Body of pancreas (tissue), 4 donors: ENCODE measurements around the gene WRAP73. TPM values are rescaled to one million over a fixed set of nuclear protein-coding genes. Genes with fewer than 3 reads are reported as not detected.

ENCODE experiments used
- ATAC-seq: fragments of 150-250 bp; one replicate; pipeline ENCODE4 v1.9.1; 2016
- DNase-seq, 4 donors: peaks; one replicate each; pipeline ENCODE4 v3.0.0-alpha.2; 2019
- H3K27ac ChIP-seq, 4 donors: fragments of 200-600 bp; sonication (generic); 1 replicate in 3 of 4; 2 replicates in 1 of 4; pipeline versions ENCODE4 v1.5.1 to v1.6.1; 2016 to 2019; ENCODE audit warnings: mild to moderate bottlenecking in 1 of 4, mixed read lengths in 1 of 4, moderate library complexity in 1 of 4
- H3K27me3 ChIP-seq, 2 donors: fragments of 200-600 bp; sonication (generic); one replicate each; pipeline ENCODE4 v1.6.0; 2016; ENCODE audit warnings: mild to moderate bottlenecking in 1 of 2
- H3K36me3 ChIP-seq, 2 donors: fragments of 200-600 bp; sonication (generic); replicated peaks in 1 of 2; 2 replicates each; pipeline ENCODE4 v1.5.1; 2016; ENCODE audit warnings: low read depth in 2 of 2; ENCODE audit not compliant: insufficient read depth in 1 of 2
- H3K4me1 ChIP-seq: fragments of 200-600 bp; sonication (generic); one replicate; pipeline ENCODE4 v1.6.0; 2016
- H3K4me3 ChIP-seq, 2 donors: fragments of 200-600 bp; sonication (generic); 1 replicate in 1 of 2; 2 replicates in 1 of 2; pipeline ENCODE4 v1.5.1; 2016 to 2019
- H3K9me3 ChIP-seq, 3 donors: fragments of 200-600 bp; sonication (generic); 1 replicate in 2 of 3; 2 replicates in 1 of 3; pipeline ENCODE4 v1.5.1; 2016
- CTCF ChIP-seq, 7 experiments: fragments of 450-650 bp in 4 of 7; fragments of 200-600 bp in 3 of 7; sonication (generic) in 3 of 7; IDR thresholded peaks; one replicate each; pipeline ENCODE4 v1.5.1; 2016 to 2019; ENCODE audit warnings: antibody characterized with exemption in 7 of 7
- POLR2A ChIP-seq, 3 donors: fragments of 450-650 bp; IDR thresholded peaks; one replicate each; pipeline ENCODE4 v1.6.1; 2016; ENCODE audit warnings: antibody characterized with exemption in 3 of 3, mild to moderate bottlenecking in 2 of 3
- WGBS, 2 donors: methylation state at CpG; one replicate each; pipeline ENCODE4 v1.1.5; 2017; 5-methylcytosine and 5-hydroxymethylcytosine counted together
- intact Hi-C: fragments of 100-400 bp; cut with DNase I; formaldehyde crosslinking; loops from one replicate; pipeline ENCODE4 v1.15.1; 2023
- total RNA-seq, 2 donors: library from RNA; depleted of rRNA; stranded (reverse); fragments of >200 nt; gene quantifications; one replicate each; pipeline ENCODE4 v1.1.0, GENCODE V29; 2016

Gene WRAP73
- total RNA-seq, 2 donors from 2014 or later: 7.8 to 35.6 TPM

- H3K4me3 ChIP-seq: no peak overlapping the region
- peaks cover 12% of the 10 kb centered on the region for H3K4me1 ChIP-seq
- intact Hi-C loops: no loop called here
- no peaks in the 10 kb centered on the region for H3K9me3 ChIP-seq
- 68% methylated on average over 7 of the region's 7 CpGs; no CpG with 5 or more reads in 1 of the 2 donors for WGBS, 2 donors
- no peak for ATAC-seq
- TF ChIP-seq CTCF (IDR thresholded peaks at IDR 0.05): no peak
- no peak for TF ChIP-seq POLR2A (IDR thresholded peaks at IDR 0.05)
- no peaks in the 10 kb centered on the region for H3K36me3 ChIP-seq
- H3K27me3 ChIP-seq: no peaks in the 10 kb centered on the region
- no peak overlapping the region for H3K27ac ChIP-seq
- no peak for DNase-seq
Observed at GRCh38 chr1:3595949-3596348, 54.0 kb downstream of the WRAP73 start.

- Histone ChIP-seq H3K4me1 (peaks cover 12% of the 10 kb centered on the region), H3K27ac (no peak overlapping the region), H3K36me3 (no peaks in the 10 kb centered on the region), H3K27me3 (no peaks in the 10 kb centered on the region), H3K9me3 (no peaks in the 10 kb centered on the region), H3K4me3 (no peak overlapping the region)
- ATAC-seq (no peak), DNase-seq (no peak)
- TF ChIP-seq CTCF (IDR thresholded peaks at IDR 0.05) (no peak), POLR2A (IDR thresholded peaks at IDR 0.05) (no peak)
- WGBS, 2 donors: 65 to 73% methylated on average over 13 to 30 of the region's 31 CpGs
- intact Hi-C loops: no loop called here
Observed at GRCh38 chr1:3594706-3595377, 55.1 kb downstream of the WRAP73 start.

GRCh38 chr1:3593745-3594144, 56.2 kb downstream of the WRAP73 start:
- DNase-seq (no peak), ATAC-seq (no peak)
- H3K36me3 ChIP-seq: no peaks in the 10 kb centered on the region
- H3K4me3 ChIP-seq: no peak overlapping the region
- TF ChIP-seq CTCF (IDR thresholded peaks at IDR 0.05) (no peak), POLR2A (IDR thresholded peaks at IDR 0.05) (no peak)
- no peaks in the 10 kb centered on the region for H3K27me3 ChIP-seq
- H3K4me1 ChIP-seq: peaks cover 11% of the 10 kb centered on the region
- intact Hi-C loops: no loop called here
- WGBS, 2 donors: 62 to 64% methylated on average over 6 to 10 of the region's 10 CpGs
- no peaks in the 10 kb centered on the region for H3K9me3 ChIP-seq
- H3K27ac ChIP-seq: no peak overlapping the region

GRCh38 chr1:3593334-3593733, 56.6 kb downstream of the WRAP73 start:
- TF ChIP-seq POLR2A (IDR thresholded peaks at IDR 0.05) (no peak), CTCF (IDR thresholded peaks at IDR 0.05) (no peak)
- 82 to 83% methylated on average over 4 to 14 of the region's 17 CpGs for WGBS, 2 donors
- DNase-seq: no peak

More at GRCh38 chr1:3593334-3593733, 56.6 kb downstream of the WRAP73 start:
- Histone ChIP-seq H3K36me3 (no peaks in the 10 kb centered on the region), H3K27me3 (no peaks in the 10 kb centered on the region), H3K27ac (no peak overlapping the region), H3K4me3 (no peak overlapping the region), H3K9me3 (no peaks in the 10 kb centered on the region), H3K4me1 (peaks cover 7% of the 10 kb centered on the region)
- intact Hi-C loops: no loop called here
- ATAC-seq: no peak
